Measurements from ENCODE around the gene SPPL3.
"Not testable (repeated sequence)": the region's sequence is repeated elsewhere in the genome, so short reads cannot be mapped to it uniquely, and the experiment has no call there.

The SPPL3 gene

GRCh38 chr12:120814903-120815429 is 89.2 kb downstream of the SPPL3 start:
- DNase-seq, result no peak

GRCh38 chr12:120814203-120814902 is 89.8 kb downstream of the SPPL3 start:
- no peak for DNase-seq

- no peak for DNase-seq
Observed at GRCh38 chr12:120813588-120814153, 90.5 kb downstream of the SPPL3 start.

GRCh38 chr12:120810021-120810420 is 94.1 kb downstream of the SPPL3 start:
- DNase-seq, result no peak

- no peak for DNase-seq
Observed at GRCh38 chr12:120804428-120804827, 99.7 kb downstream of the SPPL3 start.

- DNase-seq, result no peak
Observed at GRCh38 chr12:120801146-120801545, 103.0 kb downstream of the SPPL3 start.

GRCh38 chr12:120800665-120801064 is 103.5 kb downstream of the SPPL3 start:
- DNase-seq, result no peak

GRCh38 chr12:120799243-120800045 is 104.7 kb downstream of the SPPL3 start:
- no peak for DNase-seq

- no peak for DNase-seq
Observed at GRCh38 chr12:120798696-120799095, 105.5 kb downstream of the SPPL3 start.

- no peak for DNase-seq
Observed at GRCh38 chr12:120797677-120798642, 106.2 kb downstream of the SPPL3 start.

GRCh38 chr12:120795441-120796178 is 108.5 kb downstream of the SPPL3 start:
- DNase-seq, result no peak

GRCh38 chr12:120793357-120793756 is 110.8 kb downstream of the SPPL3 start:
- no peak for DNase-seq

GRCh38 chr12:120792456-120792855 is 111.7 kb downstream of the SPPL3 start:
- not testable (repeated sequence) for DNase-seq

- no peak for DNase-seq
Observed at GRCh38 chr12:120791669-120792176, 112.4 kb downstream of the SPPL3 start.

GRCh38 chr12:120790114-120790513 is 114.0 kb downstream of the SPPL3 start:
- DNase-seq, result no peak

GRCh38 chr12:120787889-120788288 is 116.3 kb downstream of the SPPL3 start:
- DNase-seq, result no peak

GRCh38 chr12:120784804-120785203 is 119.4 kb downstream of the SPPL3 start:
- no peak for DNase-seq

GRCh38 chr12:120783197-120783596 is 121.0 kb downstream of the SPPL3 start:
- no peak for DNase-seq

GRCh38 chr12:120775862-120776552 is 128.2 kb downstream of the SPPL3 start:
- DNase-seq, result no peak

- DNase-seq, result no peak
Observed at GRCh38 chr12:120774169-120774916, 129.8 kb downstream of the SPPL3 start.

Data from NCI-H1105 (cell line).